ENCODE data around the gene SLC34A2. TPM values are rescaled to one million over a fixed set of nuclear protein-coding genes. Genes with fewer than 3 reads are reported as not detected.

The SLC34A2 gene, protein sequence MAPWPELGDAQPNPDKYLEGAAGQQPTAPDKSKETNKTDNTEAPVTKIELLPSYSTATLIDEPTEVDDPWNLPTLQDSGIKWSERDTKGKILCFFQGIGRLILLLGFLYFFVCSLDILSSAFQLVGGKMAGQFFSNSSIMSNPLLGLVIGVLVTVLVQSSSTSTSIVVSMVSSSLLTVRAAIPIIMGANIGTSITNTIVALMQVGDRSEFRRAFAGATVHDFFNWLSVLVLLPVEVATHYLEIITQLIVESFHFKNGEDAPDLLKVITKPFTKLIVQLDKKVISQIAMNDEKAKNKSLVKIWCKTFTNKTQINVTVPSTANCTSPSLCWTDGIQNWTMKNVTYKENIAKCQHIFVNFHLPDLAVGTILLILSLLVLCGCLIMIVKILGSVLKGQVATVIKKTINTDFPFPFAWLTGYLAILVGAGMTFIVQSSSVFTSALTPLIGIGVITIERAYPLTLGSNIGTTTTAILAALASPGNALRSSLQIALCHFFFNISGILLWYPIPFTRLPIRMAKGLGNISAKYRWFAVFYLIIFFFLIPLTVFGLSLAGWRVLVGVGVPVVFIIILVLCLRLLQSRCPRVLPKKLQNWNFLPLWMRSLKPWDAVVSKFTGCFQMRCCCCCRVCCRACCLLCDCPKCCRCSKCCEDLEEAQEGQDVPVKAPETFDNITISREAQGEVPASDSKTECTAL
- not detected in 2 replicates for total RNA-seq

DNA sequence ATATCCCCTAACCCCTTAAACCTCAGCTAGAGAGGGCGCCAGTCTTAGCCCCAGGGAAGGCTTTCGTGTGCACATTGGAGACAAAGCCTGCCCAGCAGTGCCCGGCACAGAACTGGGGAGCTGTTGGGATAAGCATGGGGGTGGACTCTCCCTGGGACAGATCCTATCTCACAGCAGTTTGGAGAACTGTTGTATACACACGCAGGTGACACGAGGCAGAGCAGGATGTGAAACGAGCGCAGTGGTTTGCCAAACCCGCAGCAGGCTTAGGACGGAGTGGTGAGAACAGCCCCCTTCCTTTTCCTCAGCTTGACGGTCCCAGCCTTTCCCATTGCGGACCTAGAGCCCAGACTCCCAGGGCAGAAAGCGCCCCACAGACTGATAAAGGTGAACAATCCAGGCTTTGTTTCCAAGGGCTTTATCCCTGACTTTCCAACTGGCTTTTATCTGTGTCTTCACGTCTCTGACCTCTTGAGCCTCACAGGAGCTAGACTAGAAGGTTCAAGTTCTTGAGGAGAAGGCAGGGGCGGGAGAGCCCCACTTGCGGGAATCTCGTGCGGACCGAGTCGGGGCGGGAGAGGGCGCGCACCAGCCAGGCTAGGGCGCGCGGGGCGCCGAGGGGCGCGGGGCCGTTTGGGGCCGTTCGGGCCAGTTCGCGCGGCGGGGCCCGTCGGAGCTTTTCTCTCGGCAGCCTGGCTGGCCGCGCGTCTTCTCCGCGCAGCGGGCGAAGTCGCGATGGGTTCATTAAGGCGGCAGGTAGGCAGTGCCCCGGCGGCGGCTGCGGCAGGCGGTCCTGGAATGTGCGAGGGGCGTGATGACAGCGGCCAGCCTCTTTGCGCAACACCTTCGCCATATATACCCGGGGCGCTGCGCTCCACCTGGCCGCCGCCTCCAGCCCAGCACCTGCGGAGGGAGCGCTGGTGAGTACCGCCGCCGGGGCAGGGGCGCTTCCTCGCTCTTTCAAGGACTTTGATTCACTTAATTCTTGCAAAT lies at the start of gene SLC34A2:
SLC34A2 (plus strand) TSS at position 881 of the 993 bp plus-strand sequence. CDS start 6,650 bp downstream, outside the sequence.

Small RNA genes lying within 50 kb of the gene (small RNA-seq; reads per million reads assigned to genes)
- not detected for gene AC092436.3
- not detected for gene MTND4LP22
- not detected for gene RPS29P11

Other genes with a start within 250 kb of the SLC34A2 start
- 158 and 174 TPM in 2 replicates for gene SEL1L3, start 207.1 kb downstream of the SLC34A2 start, total RNA-seq

Measured in thoracic aorta endothelial cell (primary cell).